ENCODE results near the gene PGD.
A peak's percentile ranks its signal among the peaks of the same experiment; 100 is the strongest.

The PGD gene

DNA sequence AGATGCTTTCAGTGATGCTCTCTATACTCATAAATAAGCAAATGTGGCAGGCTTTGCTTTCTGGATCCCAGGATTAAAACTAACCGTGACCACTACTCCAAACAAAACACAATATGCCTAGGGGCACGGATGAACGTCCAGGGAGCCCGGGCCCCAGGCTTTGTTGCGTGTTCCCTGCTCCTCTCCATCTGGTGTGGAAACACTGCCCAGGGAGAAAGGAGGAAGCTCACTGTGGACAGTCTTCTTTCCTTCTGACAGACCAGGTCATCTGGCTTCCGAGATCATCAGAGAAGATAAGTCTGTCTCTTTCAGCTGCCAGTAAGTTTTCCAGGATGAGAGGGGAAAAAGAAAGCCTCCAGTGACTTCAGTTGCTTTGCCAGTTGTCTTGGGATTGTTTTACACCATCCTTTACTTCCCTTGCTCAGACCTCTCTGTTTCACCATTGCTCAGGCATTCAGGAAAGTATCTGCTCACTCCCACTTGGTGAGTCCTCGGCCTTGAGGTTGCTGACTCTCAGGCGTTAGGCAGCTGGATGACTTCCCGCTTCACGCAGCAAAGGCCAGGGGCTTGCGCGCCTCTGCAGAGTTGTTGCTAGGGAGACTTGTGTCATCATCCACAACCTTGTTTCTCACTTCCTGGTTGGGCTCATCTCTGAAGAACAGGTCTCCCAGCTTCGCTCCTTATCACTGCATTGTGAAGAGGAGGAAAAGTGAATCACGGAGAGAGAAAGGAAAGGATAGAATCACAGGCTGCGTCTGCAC is 20.6 kb upstream of the PGD start:
- TF ChIP-seq, protein P1, sequence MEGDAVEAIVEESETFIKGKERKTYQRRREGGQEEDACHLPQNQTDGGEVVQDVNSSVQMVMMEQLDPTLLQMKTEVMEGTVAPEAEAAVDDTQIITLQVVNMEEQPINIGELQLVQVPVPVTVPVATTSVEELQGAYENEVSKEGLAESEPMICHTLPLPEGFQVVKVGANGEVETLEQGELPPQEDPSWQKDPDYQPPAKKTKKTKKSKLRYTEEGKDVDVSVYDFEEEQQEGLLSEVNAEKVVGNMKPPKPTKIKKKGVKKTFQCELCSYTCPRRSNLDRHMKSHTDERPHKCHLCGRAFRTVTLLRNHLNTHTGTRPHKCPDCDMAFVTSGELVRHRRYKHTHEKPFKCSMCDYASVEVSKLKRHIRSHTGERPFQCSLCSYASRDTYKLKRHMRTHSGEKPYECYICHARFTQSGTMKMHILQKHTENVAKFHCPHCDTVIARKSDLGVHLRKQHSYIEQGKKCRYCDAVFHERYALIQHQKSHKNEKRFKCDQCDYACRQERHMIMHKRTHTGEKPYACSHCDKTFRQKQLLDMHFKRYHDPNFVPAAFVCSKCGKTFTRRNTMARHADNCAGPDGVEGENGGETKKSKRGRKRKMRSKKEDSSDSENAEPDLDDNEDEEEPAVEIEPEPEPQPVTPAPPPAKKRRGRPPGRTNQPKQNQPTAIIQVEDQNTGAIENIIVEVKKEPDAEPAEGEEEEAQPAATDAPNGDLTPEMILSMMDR (conservative IDR thresholded peaks at IDR 0.05; ENCODE audit: low read depth, low read length) = no peak
- Histone ChIP-seq H3K27ac (no peak overlapping the region), H3K79me2 (ENCODE audit: insufficient read depth, low read depth) (no peaks in the 10 kb centered on the region), H4K20me1 (ENCODE audit: insufficient read depth) (no peaks in the 10 kb centered on the region), H3K4me2 (0 out of 2 replicates have a peak overlapping the region, but pooled peaks have one; percentile 0), H3K27me3 (ENCODE audit: insufficient read depth, low read depth) (no peaks in the 10 kb centered on the region), H3K9ac (no peak overlapping the region), H2AFZ (ENCODE audit: low read depth) (no peak overlapping the region; the same call in 1 of the 2 replicates), H3K36me3 (ENCODE audit: insufficient read depth) (no peaks in the 10 kb centered on the region), H3K4me1 (ENCODE audit: low read depth, poor library complexity, severe bottlenecking) (peaks cover 22% of the 10 kb centered on the region), H3K4me3 (IDR thresholded peaks at IDR 0.05; ENCODE audit: insufficient read depth, low read depth, low read length) (no peak overlapping the region)

DNA sequence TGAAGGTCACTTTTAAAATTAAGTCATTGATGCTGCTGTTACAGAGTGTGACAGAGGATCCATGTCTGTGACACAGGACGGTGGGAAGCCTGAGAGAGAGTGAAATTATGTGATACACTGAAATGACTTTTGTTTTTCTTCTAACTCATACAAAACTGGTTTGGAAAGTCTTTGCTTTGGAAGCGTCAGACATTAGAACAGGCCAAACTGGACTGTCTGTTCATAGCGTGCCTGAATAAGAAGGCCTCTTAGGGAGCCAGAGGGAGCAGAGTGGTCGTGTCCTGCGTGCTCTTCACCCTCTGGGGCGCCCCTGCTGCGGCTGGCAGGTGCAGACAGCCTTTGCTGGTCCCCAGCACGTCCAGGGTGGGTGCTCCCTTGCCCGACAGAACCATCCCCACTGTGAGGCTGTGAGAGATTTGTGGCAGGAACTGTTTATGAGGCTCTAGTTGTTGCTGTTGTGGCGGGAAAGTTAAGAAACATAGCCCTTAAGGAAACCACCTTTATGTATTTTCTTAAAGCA is 19.7 kb upstream of the PGD start:
- H3K4me1 ChIP-seq (ENCODE audit: low read depth, poor library complexity, severe bottlenecking) = peaks cover 15% of the 10 kb centered on the region

GRCh38 chr1:10379676-10380075 is 19.2 kb upstream of the PGD start:
- Histone ChIP-seq H3K9ac (no peak overlapping the region), H2AFZ (ENCODE audit: low read depth) (no peak overlapping the region), H3K36me3 (ENCODE audit: insufficient read depth) (no peaks in the 10 kb centered on the region), H4K20me1 (ENCODE audit: insufficient read depth) (no peaks in the 10 kb centered on the region), H3K4me1 (ENCODE audit: low read depth, poor library complexity, severe bottlenecking) (peaks cover 10% of the 10 kb centered on the region), H3K27me3 (ENCODE audit: insufficient read depth, low read depth) (no peaks in the 10 kb centered on the region), H3K27ac (no peak overlapping the region), H3K79me2 (ENCODE audit: insufficient read depth, low read depth) (no peaks in the 10 kb centered on the region), H3K4me2 (no peak overlapping the region), H3K4me3 (IDR thresholded peaks at IDR 0.05; ENCODE audit: insufficient read depth, low read depth, low read length) (no peak overlapping the region)
- TF ChIP-seq, protein P1 (conservative IDR thresholded peaks at IDR 0.05; ENCODE audit: low read depth, low read length) = no peak

More for the DNA sequence above, 19.7 kb upstream of the PGD start:
- Histone ChIP-seq H3K79me2 (ENCODE audit: insufficient read depth, low read depth) (no peaks in the 10 kb centered on the region), H3K9ac (no peak overlapping the region), H3K4me3 (IDR thresholded peaks at IDR 0.05; ENCODE audit: insufficient read depth, low read depth, low read length) (no peak overlapping the region), H3K36me3 (ENCODE audit: insufficient read depth) (no peaks in the 10 kb centered on the region), H3K4me2 (no peak overlapping the region), H4K20me1 (ENCODE audit: insufficient read depth) (no peaks in the 10 kb centered on the region), H2AFZ (ENCODE audit: low read depth) (no peak overlapping the region), H3K27ac (no peak overlapping the region), H3K27me3 (ENCODE audit: insufficient read depth, low read depth) (no peaks in the 10 kb centered on the region)
- TF ChIP-seq, protein P1 (conservative IDR thresholded peaks at IDR 0.05; ENCODE audit: low read depth, low read length) = no peak

DNA sequence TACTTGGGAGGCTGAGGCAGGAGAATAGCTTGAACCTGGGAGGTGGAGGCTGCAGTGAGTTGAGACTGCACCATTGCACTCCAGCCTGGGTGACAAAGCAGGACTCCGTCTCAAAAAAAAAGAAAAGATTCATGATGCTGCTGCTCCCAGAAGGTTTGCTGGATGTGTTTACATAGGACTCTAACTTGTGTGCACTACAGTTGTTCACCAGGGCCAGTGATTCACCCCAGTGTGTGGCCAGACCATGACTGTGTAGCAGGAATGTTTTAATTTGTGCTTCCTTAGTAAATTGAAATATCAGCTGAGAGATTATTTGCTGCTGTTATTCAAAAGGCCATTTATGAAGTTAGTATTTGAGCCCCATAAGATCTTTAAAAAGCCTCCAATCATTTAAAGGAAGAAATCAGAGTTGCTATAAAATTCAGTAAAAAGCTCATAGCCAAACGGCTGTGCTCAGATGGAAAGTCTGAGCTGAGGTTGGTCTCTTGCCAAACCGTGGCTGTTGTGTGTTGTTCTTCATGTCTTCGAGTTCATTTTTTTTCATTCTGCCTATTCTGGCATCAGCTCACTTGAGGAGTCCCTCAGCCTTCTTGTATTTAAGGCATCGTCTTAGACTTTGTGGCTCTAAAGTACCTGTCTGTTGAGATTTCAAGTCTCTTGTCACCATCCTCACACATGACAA is 18.1 kb upstream of the PGD start:
- no peak overlapping the region for H3K9ac ChIP-seq
- H3K27ac ChIP-seq = no peak overlapping the region
- H3K4me1 ChIP-seq (ENCODE audit: low read depth, poor library complexity, severe bottlenecking) = peaks cover 7% of the 10 kb centered on the region

More for the DNA sequence above, 18.1 kb upstream of the PGD start:
- Histone ChIP-seq H3K79me2 (ENCODE audit: insufficient read depth, low read depth) (no peaks in the 10 kb centered on the region), H3K27me3 (ENCODE audit: insufficient read depth, low read depth) (no peaks in the 10 kb centered on the region), H3K4me2 (no peak overlapping the region), H4K20me1 (ENCODE audit: insufficient read depth) (no peaks in the 10 kb centered on the region), H3K36me3 (ENCODE audit: insufficient read depth) (no peaks in the 10 kb centered on the region), H2AFZ (ENCODE audit: low read depth) (no peak overlapping the region), H3K4me3 (IDR thresholded peaks at IDR 0.05; ENCODE audit: insufficient read depth, low read depth, low read length) (no peak overlapping the region)
- TF ChIP-seq, protein P1 (conservative IDR thresholded peaks at IDR 0.05; ENCODE audit: low read depth, low read length) = no peak
